ENCODE data around the gene CAPN9.

DNA sequence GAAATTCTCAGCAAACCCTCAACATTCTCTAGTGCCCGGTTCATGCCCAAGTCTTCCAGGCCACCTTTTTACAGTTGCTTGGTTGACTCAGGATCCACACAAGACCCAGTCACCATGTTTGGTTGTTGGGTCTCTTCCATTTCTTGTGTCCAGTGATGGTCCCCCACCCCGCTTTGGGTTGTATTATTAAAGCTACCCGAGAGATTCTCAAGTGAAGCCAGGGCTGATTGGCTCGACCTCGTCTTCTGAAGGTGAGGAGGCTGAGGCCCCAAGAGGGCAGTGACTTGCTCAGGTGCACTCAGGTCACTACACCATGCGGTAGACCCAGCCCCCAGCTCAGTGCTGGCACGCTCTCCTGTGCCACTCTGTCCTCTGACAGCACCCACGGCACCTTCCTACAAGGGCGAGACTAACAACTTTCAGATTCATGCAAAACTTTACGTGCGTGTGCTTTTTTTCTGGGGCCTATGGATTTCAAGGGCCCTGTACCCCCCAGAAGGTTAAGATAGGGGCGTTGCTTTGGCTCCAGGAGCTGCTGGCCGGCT lies 50.3 kb downstream of the CAPN9 start:
- TF ChIP-seq GATA2 (IDR thresholded peaks at IDR 0.05; ENCODE audit: low read depth, low read length), result no peak
- TF ChIP-seq GATA3 (IDR thresholded peaks at IDR 0.05; ENCODE audit: low read depth, low read length), result no peak
